Gastroesophageal sphincter (tissue), 4 donors: ENCODE data around the gene CTNNA1. TPM values are rescaled to one million over a fixed set of nuclear protein-coding genes. Genes with fewer than 3 reads are reported as not detected.

Source experiments
- ATAC-seq: fragments of 150-250 bp; one replicate; pipeline ENCODE4 v1.9.1; 2016; ENCODE audit warnings: mild to moderate bottlenecking, moderate library complexity
- H3K27ac ChIP-seq, 4 donors: fragments of 200-600 bp; sonication (generic) in 3 of 4; 1 replicate in 3 of 4; 2 replicates in 1 of 4; pipeline ENCODE4 v1.5.1; 2016 to 2019
- H3K27me3 ChIP-seq: fragments of 200-600 bp; sonication (generic); one replicate; pipeline ENCODE4 v1.5.1; 2019
- H3K36me3 ChIP-seq, 2 donors: fragments of 200-600 bp; sonication (generic); one replicate each; pipeline ENCODE4 v1.5.1; 2019; ENCODE audit warnings: control low read depth in 1 of 2
- H3K4me1 ChIP-seq, 3 donors: fragments of 200-600 bp; sonication (generic); 1 replicate in 2 of 3; 2 replicates in 1 of 3; pipeline ENCODE4 v1.5.1; 2016 to 2019; ENCODE audit warnings: control low read depth in 2 of 3
- H3K4me3 ChIP-seq, 2 donors: fragments of 200-600 bp; sonication (generic); one replicate each; pipeline ENCODE4 v1.5.1; 2019; ENCODE audit warnings: mild to moderate bottlenecking in 1 of 2, moderate library complexity in 1 of 2
- H3K9me3 ChIP-seq, 3 donors: fragments of 200-600 bp; sonication (generic); one replicate each; pipeline ENCODE4 v1.5.1; 2017 to 2019; ENCODE audit warnings: control low read depth in 2 of 3
- CTCF ChIP-seq, 4 experiments: fragments of 200-600 bp in 2 of 4; fragments of 450-650 bp in 2 of 4; sonication (generic) in 1 of 4; IDR thresholded peaks; one replicate each; pipeline ENCODE4 v1.5.1; 2017 to 2019; ENCODE audit warnings: antibody characterized with exemption in 4 of 4, mild to moderate bottlenecking in 2 of 4, moderate library complexity in 2 of 4
- EP300 ChIP-seq: sonication (generic); formaldehyde crosslinking; IDR thresholded peaks from one replicate; pipeline ENCODE4 v1.6.1; 2017; ENCODE audit warnings: antibody characterized with exemption, mild to moderate bottlenecking
- POLR2A ChIP-seq, 2 donors: fragments of 450-650 bp; IDR thresholded peaks; one replicate each; pipeline ENCODE4 v1.6.1; 2017; ENCODE audit warnings: antibody characterized with exemption in 2 of 2, mild to moderate bottlenecking in 2 of 2, moderate library complexity in 1 of 2
- POLR2AphosphoS5 ChIP-seq: sonication (generic); formaldehyde crosslinking; IDR thresholded peaks from one replicate; pipeline ENCODE4 v1.6.1; 2017; ENCODE audit warnings: antibody characterized with exemption
- WGBS, 2 donors: methylation state at CpG; one replicate each; pipeline ENCODE4 v1.1.5; 2018; ENCODE audit warnings: low coverage in 1 of 2; 5-methylcytosine and 5-hydroxymethylcytosine counted together
- total RNA-seq, 4 donors: library from RNA; depleted of rRNA; stranded (reverse); fragments of >200 nt; gene quantifications; one replicate each; pipeline ENCODE4 v1.1.0, GENCODE V29; 2016

Gene CTNNA1
- total RNA-seq, 4 donors from 2014 or later, result 289 to 425 (median 365) TPM

GRCh38 chr5:138963763-138964371 is 210.6 kb downstream of the CTNNA1 start:
- Histone ChIP-seq H3K4me3 (no peak overlapping the region), H3K27ac (no peak overlapping the region), H3K4me1 (peaks cover 0 to 29% (median 0%) of the 10 kb centered on the region in 3 donors), H3K36me3 (no peaks in the 10 kb centered on the region), H3K9me3 (no peaks in the 10 kb centered on the region), H3K27me3 (no peaks in the 10 kb centered on the region)
- ATAC-seq, result no peak
- TF ChIP-seq EP300 (no peak), CTCF (IDR thresholded peaks at IDR 0.05) (no peak), POLR2AphosphoS5 (no peak), POLR2A (IDR thresholded peaks at IDR 0.05) (no peak)
- 86 to 98% methylated on average over 5 to 7 of the region's 13 CpGs for WGBS, 2 donors

- H3K9me3 ChIP-seq, result no peaks in the 10 kb centered on the region
- H3K27ac ChIP-seq, result no peak overlapping the region
- H3K36me3 ChIP-seq, result no peaks in the 10 kb centered on the region
- no peak overlapping the region for H3K4me3 ChIP-seq
- peaks cover 0 to 29% (median 0%) of the 10 kb centered on the region in 3 donors for H3K4me1 ChIP-seq
- no peak for ATAC-seq
- TF ChIP-seq CTCF (IDR thresholded peaks at IDR 0.05) (no peak), EP300 (no peak), POLR2A (IDR thresholded peaks at IDR 0.05) (no peak), POLR2AphosphoS5 (no peak)
- H3K27me3 ChIP-seq, result no peaks in the 10 kb centered on the region
- WGBS, 2 donors, result 62 to 67% methylated on average over 7 of the region's 7 CpGs
Observed at GRCh38 chr5:138964647-138965201, 211.5 kb downstream of the CTNNA1 start.

GRCh38 chr5:138965626-138966025 is 212.4 kb downstream of the CTNNA1 start:
- no peak for ATAC-seq
- 83 to 100% methylated on average over 2 of the region's 2 CpGs for WGBS, 2 donors
- no peaks in the 10 kb centered on the region for H3K36me3 ChIP-seq

GRCh38 chr5:138966236-138966985 is 213.2 kb downstream of the CTNNA1 start:
- H3K4me1 ChIP-seq, result peaks cover 0 to 29% (median 0%) of the 10 kb centered on the region in 3 donors
- no peaks in the 10 kb centered on the region for H3K27me3 ChIP-seq
- no peak overlapping the region for H3K27ac ChIP-seq
- TF ChIP-seq POLR2AphosphoS5, result no peak
- H3K36me3 ChIP-seq, result no peaks in the 10 kb centered on the region
- ATAC-seq, result no peak
- H3K4me3 ChIP-seq, result no peak overlapping the region
- 95 to 100% methylated on average over 2 to 3 of the region's 10 CpGs for WGBS, 2 donors
- no peaks in the 10 kb centered on the region for H3K9me3 ChIP-seq

More at GRCh38 chr5:138965626-138966025, 212.4 kb downstream of the CTNNA1 start:
- H3K4me3 ChIP-seq, result no peak overlapping the region
- H3K9me3 ChIP-seq, result no peaks in the 10 kb centered on the region
- H3K27me3 ChIP-seq, result no peaks in the 10 kb centered on the region
- peaks cover 0 to 29% (median 0%) of the 10 kb centered on the region in 3 donors for H3K4me1 ChIP-seq
- H3K27ac ChIP-seq, result no peak overlapping the region
- TF ChIP-seq POLR2AphosphoS5, result no peak
- no peak for TF ChIP-seq EP300
- no peak for TF ChIP-seq CTCF (IDR thresholded peaks at IDR 0.05)
- TF ChIP-seq POLR2A (IDR thresholded peaks at IDR 0.05), result no peak

- H3K36me3 ChIP-seq, result no peaks in the 10 kb centered on the region
- no peak overlapping the region for H3K27ac ChIP-seq
- no peak for ATAC-seq
- 66 to 71% methylated on average over 7 to 9 of the region's 10 CpGs for WGBS, 2 donors
- peaks cover 0 to 33% (median 6%) of the 10 kb centered on the region in 3 donors for H3K4me1 ChIP-seq
- no peak overlapping the region for H3K4me3 ChIP-seq
- no peaks in the 10 kb centered on the region for H3K27me3 ChIP-seq
- TF ChIP-seq POLR2A (IDR thresholded peaks at IDR 0.05) (no peak), CTCF (IDR thresholded peaks at IDR 0.05) (no peak), EP300 (no peak), POLR2AphosphoS5 (no peak)
- no peaks in the 10 kb centered on the region for H3K9me3 ChIP-seq
Observed at GRCh38 chr5:138967791-138968448, 214.7 kb downstream of the CTNNA1 start.
